CD4-positive, alpha-beta T cell treated with Interleukin-15 for 4 hours (primary cell): ENCODE results near the gene NEK3.
"Not testable (repeated sequence)": the region's sequence is repeated elsewhere in the genome, so short reads cannot be mapped to it uniquely, and the experiment has no call there.

Source experiments
- DNase-seq: peaks from one replicate; pipeline ENCODE4 v3.0.0-alpha.2; 2020; ENCODE audit warnings: low spot score

Gene NEK3

DNA sequence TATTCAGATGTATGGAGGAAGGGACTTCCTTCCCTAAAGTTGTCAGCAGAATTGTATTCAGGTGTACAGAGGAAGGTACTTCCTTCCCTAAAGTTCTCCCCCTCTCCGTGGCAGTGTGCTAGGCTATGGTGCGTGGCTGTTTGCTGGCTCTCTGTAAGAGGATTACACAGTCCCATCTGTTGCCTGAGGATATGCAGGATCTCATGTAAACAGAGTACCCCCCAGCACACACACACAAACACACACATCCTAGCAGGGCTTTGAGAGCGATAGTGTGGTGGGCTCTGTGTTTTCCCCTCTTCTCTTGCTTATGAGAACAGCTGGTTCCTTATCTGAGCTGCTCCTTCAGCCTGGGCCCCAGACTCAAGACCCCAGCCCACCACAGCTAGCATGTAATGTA lies 40.8 kb downstream of the NEK3 start:
- no peak for DNase-seq

DNA sequence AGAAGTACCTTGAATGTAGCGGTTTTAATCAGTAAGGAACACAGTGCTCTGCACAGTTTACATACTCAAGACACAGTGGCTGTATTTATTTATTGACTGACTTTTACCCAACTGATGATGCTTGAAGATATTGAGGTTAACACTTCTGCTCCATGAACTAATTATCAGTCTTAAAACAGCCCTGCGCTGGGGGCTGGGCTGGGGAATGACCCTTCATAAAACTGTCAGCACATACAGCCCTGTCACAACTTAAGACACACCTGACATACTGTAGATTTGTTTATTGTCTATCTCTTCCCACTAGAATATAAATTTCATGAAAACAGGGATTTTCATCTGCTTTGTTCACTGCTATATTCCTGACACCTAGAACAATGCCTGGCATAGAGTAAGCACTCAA lies 41.3 kb downstream of the NEK3 start:
- no peak for DNase-seq

DNA sequence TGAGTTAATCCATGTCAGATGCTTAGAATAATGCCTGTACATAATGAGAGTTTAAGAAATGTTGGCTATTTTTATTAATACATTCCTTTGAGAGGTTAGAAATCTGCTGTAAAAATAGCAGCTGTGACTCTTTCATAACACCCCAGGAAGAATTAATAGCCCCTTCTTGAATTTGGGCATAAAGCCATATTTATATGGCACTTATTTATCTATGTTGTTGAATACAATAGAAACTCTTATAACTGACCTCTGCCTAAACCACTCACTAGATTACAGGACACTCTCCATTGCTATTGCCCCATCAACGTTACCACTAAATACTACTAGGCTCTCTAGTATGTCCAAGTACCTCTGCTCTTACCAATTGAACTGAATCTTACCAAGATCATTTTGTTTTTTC lies 46.8 kb downstream of the NEK3 start:
- DNase-seq = no peak

DNA sequence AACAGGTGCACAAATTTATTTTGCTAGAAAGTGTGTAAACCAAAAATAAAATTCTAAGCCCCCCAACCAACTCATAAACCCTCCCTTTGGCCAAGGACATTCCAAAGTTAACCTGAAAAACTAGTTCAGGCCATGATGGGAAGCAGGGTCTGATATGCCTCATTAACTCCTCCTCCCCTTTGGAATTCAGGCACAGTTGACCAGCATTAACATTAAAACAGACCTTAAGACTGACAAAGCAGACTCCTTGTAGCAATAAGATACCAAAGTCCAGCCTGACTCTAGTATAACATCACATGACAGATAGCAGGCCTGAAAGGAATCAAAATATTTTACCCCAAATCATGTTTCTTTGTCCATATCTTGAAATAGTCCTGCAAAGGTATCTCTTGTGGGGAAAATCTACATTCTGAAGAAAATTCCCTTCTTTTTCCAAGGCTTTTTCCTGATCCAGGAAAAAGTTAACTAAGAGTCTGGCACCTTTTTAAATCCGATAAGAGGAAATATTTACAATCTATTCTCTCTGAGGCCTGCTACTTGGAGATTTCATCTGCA lies 50.2 kb downstream of the NEK3 start:
- no peak for DNase-seq

DNA sequence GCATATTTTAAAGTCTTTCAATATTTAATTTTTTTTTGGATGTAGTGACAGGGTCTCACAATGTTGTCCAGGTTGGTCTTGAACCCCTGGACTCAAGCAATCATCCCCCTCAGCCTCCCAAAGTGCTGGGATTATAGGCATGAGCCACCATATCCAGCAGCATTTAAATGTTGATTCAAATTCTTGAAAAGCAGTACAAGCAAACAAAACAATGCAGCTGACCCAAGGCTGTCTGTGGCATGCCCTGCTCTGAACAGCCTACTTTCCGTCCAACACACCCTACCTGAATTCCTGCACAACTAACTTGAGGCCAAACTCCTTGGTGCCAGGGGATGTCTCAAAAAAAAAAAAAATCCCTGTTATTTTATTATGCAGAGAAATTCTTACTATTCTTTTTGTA lies 53.6 kb downstream of the NEK3 start:
- DNase-seq = no peak

DNA sequence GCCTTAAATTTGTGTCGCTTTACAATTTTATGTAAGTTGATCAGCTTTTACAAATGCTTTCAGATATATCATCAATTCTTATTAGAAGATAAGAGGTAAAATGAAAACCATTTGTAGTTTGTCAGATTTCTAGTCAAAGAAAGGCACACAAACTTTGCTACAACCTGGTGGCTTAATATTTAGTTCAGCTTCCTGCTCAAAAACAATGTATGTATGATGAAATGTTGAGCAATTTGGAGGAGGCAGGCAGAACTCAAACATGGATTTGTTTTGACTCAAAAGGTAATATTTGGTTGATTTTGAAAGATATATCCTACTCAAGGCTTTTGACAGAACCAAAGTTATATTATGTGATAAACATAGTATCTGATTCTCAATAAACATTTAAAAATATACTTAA lies 54.8 kb downstream of the NEK3 start:
- DNase-seq = no peak

DNA sequence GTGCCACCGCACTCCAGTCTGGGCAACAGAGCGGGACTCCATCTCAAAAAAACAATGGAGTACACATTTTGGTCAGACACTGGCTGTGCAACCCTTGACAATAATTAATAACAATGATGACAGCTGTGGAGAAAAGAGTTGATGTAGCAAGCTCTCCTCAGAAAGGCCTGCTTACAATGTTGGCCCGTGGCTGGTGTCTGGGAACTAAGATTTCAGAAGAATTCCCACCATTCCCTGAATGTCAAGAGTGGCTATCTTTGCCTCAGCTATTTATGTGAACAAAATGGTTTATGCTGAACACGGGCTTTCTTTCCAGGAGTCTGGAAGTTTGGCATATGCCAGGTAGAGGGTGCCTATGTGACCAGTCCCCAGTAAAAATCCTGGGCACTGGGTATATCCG lies 56.0 kb downstream of the NEK3 start:
- DNase-seq = no peak

DNA sequence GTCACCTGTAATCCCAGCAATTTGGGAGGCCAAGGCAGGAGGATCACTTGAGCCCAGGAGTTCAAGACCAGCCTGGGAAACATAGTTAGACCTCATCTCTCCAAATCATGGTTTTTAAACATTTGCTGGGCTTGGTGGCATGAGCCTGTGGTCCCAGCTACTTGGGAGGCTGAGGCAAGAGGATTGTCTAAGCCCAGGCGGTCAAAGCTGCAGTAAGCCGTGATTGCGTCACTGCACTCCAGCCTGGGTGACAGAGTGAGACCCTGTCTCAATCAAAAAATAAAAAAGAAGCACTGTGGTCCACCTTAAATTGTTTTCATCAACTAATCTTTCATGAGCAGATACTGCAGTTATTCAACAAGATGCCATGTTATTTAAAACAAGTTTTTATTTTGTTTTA lies 57.0 kb downstream of the NEK3 start:
- not testable (repeated sequence) for DNase-seq

DNA sequence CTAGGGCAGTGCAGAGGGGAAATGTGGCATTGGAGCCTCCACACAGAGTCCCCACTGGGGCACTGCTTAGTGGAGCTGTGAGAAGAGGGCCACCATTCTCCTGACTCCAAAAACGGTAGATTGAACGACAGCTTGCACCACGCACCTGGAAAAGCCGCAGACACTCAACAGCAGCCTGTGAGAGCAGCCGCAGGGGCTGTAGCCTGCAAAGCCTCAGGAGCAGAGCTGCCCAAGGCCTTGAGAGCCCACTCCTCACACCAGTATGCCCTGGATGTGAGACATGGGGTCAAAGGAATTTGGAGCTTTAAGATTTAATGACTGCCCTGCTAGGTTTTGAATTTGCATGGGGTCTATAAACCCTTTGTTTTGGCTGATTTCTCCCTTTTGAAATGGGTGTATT lies 62.2 kb downstream of the NEK3 start:
- DNase-seq = no peak

DNA sequence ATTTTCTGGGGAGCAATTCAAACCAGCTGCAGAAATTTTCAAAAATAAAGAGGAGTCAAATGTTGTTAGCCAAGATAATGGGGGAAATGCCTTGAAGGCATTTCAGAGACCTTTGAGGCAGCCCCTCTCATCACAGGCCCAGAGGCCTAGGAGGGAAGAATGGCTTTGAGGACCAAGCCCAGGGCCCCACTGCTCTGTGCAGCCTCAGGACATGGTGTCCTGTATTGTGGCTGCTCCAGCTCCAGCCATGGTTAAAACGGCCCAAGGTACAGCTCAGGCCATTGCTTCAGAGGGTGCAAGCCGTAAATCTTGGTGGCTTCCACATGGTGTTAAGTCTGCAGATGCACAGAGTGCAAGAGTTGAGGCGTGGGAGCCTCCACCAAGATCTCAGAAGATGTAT lies 62.6 kb downstream of the NEK3 start:
- no peak for DNase-seq

DNA sequence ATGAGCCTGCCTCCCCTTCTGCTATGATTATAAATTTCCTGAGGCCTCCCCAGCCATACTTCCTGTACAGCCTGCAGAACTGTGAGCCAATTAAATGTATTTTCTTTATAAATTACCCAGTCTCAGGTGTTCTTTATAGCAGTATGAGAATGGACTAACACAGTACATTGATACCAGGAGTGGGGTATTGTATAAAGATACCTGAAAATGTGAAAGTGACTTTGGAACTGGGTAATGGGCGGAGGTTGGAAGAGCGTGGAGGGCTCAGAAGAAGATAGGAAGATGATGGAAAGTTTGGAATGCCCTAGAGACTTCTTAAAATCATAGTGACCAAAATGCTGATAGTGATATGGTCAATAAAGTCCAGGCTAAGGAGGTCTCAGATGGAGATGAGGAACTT lies 63.3 kb downstream of the NEK3 start:
- DNase-seq = no peak

DNA sequence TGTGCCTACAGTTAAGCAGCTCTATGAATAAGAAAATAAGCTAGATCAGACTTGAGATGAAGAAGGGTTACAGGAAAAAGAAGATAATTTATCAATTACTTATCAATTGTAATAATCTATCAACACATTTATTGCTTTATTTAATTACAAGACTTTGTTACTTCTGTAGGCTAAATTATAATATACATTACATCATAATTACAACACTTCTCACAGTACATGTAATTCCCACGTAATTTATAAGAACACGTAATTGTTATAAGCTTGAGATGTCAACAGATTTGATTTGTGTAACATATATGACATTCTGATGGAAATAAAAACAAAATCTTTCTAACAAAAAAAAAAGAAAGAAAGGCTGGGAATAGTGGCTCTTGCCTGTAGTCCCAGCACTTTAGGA lies 67.3 kb downstream of the NEK3 start:
- DNase-seq = no peak

DNA sequence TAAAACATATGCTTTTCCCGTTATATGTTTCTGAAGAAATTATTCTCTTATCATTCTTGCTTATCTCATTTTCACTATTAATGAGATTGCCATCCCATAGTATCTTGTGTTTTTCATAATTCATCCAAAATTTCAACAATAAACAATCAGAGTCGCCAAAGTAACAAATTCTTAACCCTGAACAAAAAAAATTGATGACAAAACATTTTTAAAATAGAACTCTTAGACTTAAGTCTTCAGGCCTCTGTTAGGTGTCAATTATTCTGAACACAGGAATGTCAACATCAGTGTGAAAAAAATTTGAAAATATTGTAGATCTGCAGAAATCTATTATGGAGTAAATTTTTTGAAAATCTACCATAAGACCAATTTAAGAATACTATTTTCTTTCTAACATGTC lies 67.9 kb downstream of the NEK3 start:
- no peak for DNase-seq

DNA sequence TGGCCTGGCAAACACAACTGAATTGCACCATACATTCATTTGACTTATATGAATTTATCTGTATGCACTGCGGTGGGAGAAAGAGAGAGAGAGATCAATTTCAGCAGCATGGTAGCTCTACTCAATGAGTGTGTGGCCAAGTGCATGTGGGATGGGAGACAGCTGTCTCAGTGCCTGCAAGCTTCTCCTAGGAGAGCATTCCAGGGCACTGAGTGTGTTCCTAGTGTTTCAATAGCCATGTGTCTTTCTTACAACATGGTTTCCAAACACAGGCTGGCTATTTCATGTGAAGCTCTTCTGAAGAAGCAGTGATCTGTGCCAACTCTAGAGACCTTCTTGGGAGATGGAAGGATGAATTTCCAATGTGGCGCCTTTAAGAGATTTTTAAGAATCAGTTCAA lies 74.0 kb downstream of the NEK3 start:
- DNase-seq = no peak

DNA sequence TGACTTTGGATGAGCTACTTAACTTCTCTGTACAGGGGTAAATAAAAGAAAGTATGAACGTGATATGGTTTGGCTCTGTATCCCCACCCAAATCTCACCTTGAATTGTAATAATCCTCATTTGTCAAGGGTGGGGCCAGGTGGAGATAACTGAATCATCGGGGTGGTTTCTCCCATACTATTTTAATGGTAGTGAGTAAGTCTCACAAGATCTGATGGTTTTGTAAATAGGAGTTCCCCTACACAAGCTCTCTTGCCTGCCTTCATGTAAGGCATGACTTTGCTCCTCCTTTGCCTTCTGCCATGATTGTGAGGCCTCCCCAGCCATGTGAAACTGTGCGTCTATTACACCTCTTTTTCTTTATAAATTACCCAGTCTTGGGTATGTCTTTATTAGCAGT lies 74.4 kb downstream of the NEK3 start:
- not testable (repeated sequence) for DNase-seq
